Progenitor cell of endocrine pancreas (in vitro differentiated cells): Measurements from ENCODE around the gene BLM. TPM values are rescaled to one million over a fixed set of nuclear protein-coding genes. Genes with fewer than 3 reads are reported as not detected.

Experiments
- DNase-seq: peaks from one replicate; pipeline ENCODE4 v3.0.0; 2021; ENCODE audit warnings: low spot score; ENCODE audit not compliant: unreplicated experiment
- H3K27ac Mint-ChIP-seq: 2 replicates; pipeline ENCODE4 v1.8.0; 2021; ENCODE audit warnings: mild to moderate bottlenecking, moderate library complexity, mixed read lengths
- H3K27me3 Mint-ChIP-seq: 2 replicates; pipeline ENCODE4 v1.8.0; 2021; ENCODE audit warnings: mixed read lengths
- H3K36me3 Mint-ChIP-seq: 2 replicates; pipeline ENCODE4 v1.8.0; 2022; ENCODE audit warnings: mixed read lengths; ENCODE audit not compliant: insufficient read depth
- H3K4me1 Mint-ChIP-seq: 2 replicates; pipeline ENCODE4 v1.8.0; 2021; ENCODE audit warnings: low read depth, mixed read lengths
- H3K4me3 Mint-ChIP-seq: 2 replicates; pipeline ENCODE4 v1.8.0; 2021; ENCODE audit warnings: low read depth, mild to moderate bottlenecking, moderate library complexity, mixed read lengths
- H3K9me3 Mint-ChIP-seq: 2 replicates; pipeline ENCODE4 v1.8.0; 2021; ENCODE audit warnings: low read depth, mixed read lengths
- CTCF ChIP-seq: fragments of 200-600 bp; sonication (generic); IDR thresholded peaks from one replicate; pipeline ENCODE4 v1.5.0; 2021; ENCODE audit warnings: antibody characterized with exemption, mild to moderate bottlenecking; ENCODE audit not compliant: unreplicated experiment
- total RNA-seq: library from RNA; stranded (reverse); gene quantifications from 2 replicates; pipeline ENCODE4 v1.2.1, GENCODE V29; 2021

The BLM gene
- total RNA-seq, 1 donor from 2014 or later: 19.6 TPM

GRCh38 chr15:90809536-90809935, 92.4 kb downstream of the BLM start:
- no peaks in the 10 kb centered on the region for H3K27me3 Mint-ChIP-seq
- H3K27ac Mint-ChIP-seq: no peak overlapping the region
- peaks cover 2% of the 10 kb centered on the region for H3K36me3 Mint-ChIP-seq
- H3K9me3 Mint-ChIP-seq: no peaks in the 10 kb centered on the region
- H3K4me1 Mint-ChIP-seq: peaks cover 7% of the 10 kb centered on the region
- no peak overlapping the region for H3K4me3 Mint-ChIP-seq
- no peak for DNase-seq
- no peak for TF ChIP-seq CTCF

GRCh38 chr15:90810354-90810753, 93.2 kb downstream of the BLM start:
- TF ChIP-seq CTCF: no peak

GRCh38 chr15:90812171-90812957, 95.2 kb downstream of the BLM start:
- no peaks in the 10 kb centered on the region for H3K9me3 Mint-ChIP-seq
- H3K36me3 Mint-ChIP-seq: no peaks in the 10 kb centered on the region
- no peak for DNase-seq
- H3K27me3 Mint-ChIP-seq: no peaks in the 10 kb centered on the region
- H3K27ac Mint-ChIP-seq: no peak overlapping the region
- no peak for TF ChIP-seq CTCF
- peaks cover 7% of the 10 kb centered on the region for H3K4me1 Mint-ChIP-seq
- H3K4me3 Mint-ChIP-seq: no peak overlapping the region

More at GRCh38 chr15:90810354-90810753, 93.2 kb downstream of the BLM start:
- Mint-ChIP-seq H3K27me3 (no peaks in the 10 kb centered on the region), H3K4me1 (peaks cover 7% of the 10 kb centered on the region), H3K9me3 (no peaks in the 10 kb centered on the region), H3K27ac (no peak overlapping the region), H3K36me3 (peaks cover 2% of the 10 kb centered on the region), H3K4me3 (no peak overlapping the region)
- no peak for DNase-seq

GRCh38 chr15:90812958-90813265, 95.8 kb downstream of the BLM start:
- H3K27ac Mint-ChIP-seq: no peak overlapping the region
- H3K36me3 Mint-ChIP-seq: no peaks in the 10 kb centered on the region
- peaks cover 7% of the 10 kb centered on the region for H3K4me1 Mint-ChIP-seq
- no peaks in the 10 kb centered on the region for H3K9me3 Mint-ChIP-seq
- TF ChIP-seq CTCF: no peak
- no peak for DNase-seq
- no peak overlapping the region for H3K4me3 Mint-ChIP-seq
- no peaks in the 10 kb centered on the region for H3K27me3 Mint-ChIP-seq

- DNase-seq: no peak
- H3K9me3 Mint-ChIP-seq: no peaks in the 10 kb centered on the region
- no peak overlapping the region for H3K27ac Mint-ChIP-seq
- no peak overlapping the region for H3K4me3 Mint-ChIP-seq
- peaks cover 2% of the 10 kb centered on the region for H3K27me3 Mint-ChIP-seq
- peaks cover 7% of the 10 kb centered on the region for H3K4me1 Mint-ChIP-seq
- TF ChIP-seq CTCF: no peak
- H3K36me3 Mint-ChIP-seq: no peaks in the 10 kb centered on the region
These were observed 96.6 kb downstream of the BLM start for GRCh38 chr15:90813796-90814190.
